ENCODE data around the gene POLD4. TPM values are rescaled to one million over a fixed set of nuclear protein-coding genes. Genes with fewer than 3 reads are reported as not detected.
"Not testable (repeated sequence)": the region's sequence is repeated elsewhere in the genome, so short reads cannot be mapped to it uniquely, and the experiment has no call there.

POLD4 gene
- total RNA-seq, 1 experiment from 2014 or later: 39.4 TPM

DNA sequence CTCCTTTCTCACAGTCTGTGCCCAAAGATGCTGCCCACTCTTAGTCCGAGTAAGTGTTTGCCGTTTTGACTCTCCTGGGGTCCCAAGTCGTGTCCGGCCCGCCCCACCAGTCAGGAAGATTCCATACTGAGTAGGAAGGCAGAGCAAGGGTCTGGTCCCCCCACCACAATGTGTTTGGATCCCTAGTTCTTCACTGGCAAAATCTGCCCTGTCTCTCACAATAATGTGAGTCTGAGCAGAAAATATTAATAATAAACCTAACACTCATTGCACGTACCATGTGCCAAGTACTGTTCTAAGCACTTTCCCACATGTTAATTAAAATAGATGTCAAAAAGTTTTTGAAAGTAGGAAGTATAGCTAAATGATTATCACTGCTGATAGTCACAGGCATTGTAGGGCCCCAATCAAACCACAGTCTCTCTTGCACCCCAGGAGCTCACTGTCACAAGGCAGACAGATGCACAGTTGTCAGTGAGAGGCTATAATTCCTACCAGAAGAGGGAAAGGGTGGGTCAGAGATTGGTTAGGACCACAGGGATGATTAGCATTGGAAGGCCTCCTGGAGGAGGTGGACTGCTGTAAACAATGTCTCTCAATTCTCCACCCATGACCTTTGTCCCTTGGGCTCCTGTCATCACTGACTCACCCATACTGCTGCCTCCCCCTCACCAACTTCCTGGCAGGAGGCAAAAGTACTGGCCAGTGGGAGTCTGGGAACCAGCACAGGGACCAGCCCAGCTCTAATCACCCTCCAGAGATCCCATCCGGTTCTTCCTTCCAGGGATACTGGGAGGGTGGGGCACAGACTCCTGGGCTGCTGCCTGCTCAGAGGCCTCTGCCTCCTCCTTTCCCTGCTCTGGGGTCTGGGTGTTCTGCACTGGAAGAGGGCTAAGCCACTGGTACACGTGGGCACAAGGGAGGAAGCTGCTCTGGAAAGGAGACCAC, 1.0 kb upstream of the POLD4 start:
- peak; percentile 100 for DNase-seq (ENCODE audit: low read depth)

GRCh38 chr11:67352546-67353316, 615 bp downstream of the POLD4 start:
- no peak for DNase-seq (ENCODE audit: low read depth)

DNA sequence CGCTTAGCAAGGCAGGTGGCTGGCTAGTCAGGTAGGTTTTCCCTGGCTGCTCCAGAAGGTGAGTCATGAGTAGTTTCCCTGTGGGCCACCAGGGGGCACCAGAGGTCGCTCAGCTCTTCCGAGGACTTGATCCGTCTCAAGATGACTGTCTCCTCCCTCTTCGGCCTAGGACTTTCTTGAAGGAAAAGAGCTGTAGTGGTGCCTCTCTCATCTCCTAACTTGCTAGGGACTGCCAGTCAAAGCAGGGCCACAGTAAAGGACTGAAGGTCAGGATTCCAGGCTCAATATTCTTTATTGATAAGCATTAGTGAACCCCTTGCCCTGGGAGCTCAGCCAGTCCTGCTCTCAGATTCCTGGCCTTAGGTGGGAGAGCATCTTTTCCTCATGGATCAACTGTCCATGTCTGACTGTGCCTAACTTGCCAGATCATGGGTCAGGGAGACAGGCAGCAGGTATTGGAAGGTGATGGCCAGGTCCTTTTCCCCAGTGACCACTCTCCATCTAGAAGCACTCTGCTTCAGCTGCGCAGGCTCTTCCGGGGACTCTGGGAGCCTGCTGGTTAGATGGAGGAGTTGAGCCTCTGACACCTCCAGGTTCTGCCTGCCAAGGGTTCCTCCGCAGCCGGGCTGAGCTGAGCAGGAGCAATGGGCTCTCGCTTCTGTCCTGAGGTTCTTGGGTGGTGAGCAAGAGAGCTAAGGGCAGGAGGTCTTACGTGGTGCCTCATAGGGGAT, 1.9 kb downstream of the POLD4 start:
- peak; percentile 70 for DNase-seq (ENCODE audit: low read depth)

- no peak for DNase-seq (ENCODE audit: low read depth)
Observed at GRCh38 chr11:67349928-67350465, 3.3 kb downstream of the POLD4 start.

DNA sequence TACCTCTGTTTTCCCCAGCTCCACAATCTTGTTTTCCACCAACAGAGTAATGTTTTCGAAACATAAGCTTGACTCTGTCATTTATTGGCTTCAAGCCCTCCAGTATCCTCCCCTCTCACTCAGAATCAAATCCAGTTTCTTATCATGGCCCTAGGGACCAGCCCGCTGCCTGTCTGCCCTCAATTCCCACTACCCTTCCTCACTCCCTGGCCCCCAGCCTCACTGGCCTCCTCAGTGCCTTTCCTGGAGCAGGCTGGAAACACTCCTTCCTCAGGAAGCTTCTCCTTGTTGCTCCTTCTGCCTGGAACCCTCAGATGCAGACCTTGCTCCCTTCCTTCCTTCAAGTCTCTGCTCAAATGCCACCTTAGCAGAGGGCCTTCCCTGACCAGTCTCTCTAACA, 3.9 kb downstream of the POLD4 start:
- DNase-seq (ENCODE audit: low read depth): no peak

- no peak for DNase-seq (ENCODE audit: low read depth)
Observed at GRCh38 chr11:67349036-67349435, 4.3 kb downstream of the POLD4 start.

DNA sequence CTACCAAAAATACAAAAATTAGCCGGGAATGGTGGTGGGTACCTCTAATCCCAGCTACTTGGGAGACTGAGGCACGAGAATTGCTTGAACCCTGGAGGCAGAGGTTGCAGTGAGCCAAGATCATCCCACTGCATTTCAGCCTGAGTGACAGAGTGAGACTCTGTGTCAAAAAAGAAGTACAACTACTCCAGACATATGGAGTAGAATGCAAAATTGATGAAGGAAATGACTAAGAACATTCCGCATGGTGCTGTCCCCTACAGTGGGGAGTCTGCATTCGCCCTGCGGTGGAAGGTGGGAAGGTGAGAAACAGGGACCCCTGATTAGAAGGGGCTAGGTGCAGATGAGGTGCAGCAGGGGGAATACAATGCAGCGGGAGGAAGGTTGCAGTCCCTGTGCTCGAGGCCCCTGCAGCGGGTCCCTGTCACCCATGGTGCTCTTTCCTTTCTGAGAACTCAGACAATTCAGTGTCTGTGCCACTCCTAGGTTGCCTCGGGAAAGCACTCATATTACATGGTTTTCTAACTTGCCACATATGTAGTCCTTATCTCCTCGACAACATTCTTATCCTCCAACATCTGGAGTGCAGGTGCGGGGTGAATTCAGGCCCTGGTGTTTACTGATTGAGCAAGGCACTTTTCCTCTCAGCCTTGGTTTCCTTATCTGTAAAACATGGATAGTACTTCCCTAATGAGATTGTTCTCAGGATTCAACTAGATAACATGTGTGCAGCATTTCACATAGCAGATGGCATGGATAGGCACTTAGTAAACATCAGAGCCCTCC, 5.2 kb downstream of the POLD4 start:
- peak; percentile 38 for DNase-seq (ENCODE audit: low read depth)

- peak; percentile 72 for DNase-seq (ENCODE audit: low read depth)
Observed at GRCh38 chr11:67345920-67346819, 7.2 kb downstream of the POLD4 start.

- DNase-seq (ENCODE audit: low read depth): no peak
Observed at GRCh38 chr11:67345247-67345919, 8.0 kb downstream of the POLD4 start.

DNA sequence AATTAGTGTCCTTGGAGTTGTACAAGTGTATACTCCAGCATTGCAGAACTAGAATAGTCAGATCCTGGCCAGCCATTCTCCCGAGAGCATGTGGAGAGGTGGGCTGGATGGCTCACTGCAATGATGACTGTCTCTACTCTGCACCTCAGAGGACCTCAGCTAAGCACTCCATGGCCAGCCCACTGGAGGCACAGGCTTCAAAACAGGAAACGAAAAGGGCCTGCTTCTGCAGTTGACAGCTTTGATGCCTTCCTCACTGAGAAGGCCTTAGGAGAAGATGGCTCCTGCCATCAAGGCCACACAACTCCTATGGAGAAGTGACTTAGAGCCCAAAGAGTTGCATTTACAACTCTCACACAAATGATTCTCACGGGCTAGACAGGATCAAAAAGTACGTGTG, 9.1 kb downstream of the POLD4 start:
- DNase-seq (ENCODE audit: low read depth): no peak

- DNase-seq (ENCODE audit: low read depth): no peak
Observed at GRCh38 chr11:67337257-67337656, 16.1 kb downstream of the POLD4 start.

GRCh38 chr11:67332081-67332691, 21.2 kb downstream of the POLD4 start:
- DNase-seq (ENCODE audit: low read depth): no peak

DNA sequence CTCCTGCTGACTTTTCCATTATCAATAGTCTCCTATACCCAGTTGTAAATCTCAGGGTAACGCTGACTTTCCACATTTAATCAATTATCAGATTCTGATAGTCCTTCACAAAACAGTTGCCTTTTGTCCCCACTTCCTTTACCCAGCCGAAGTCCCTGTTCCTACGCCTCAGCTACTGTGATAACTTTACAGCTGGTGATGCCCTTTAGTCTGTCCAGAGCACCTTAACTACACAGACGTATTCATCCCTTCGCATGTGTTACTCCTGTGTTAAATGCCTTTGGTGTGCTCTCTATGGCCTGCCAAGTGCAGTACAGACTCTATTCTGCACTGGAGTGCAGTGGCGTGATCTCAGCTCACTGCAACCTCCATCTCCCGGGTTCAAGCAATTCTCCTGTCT, 29.8 kb downstream of the POLD4 start:
- DNase-seq (ENCODE audit: low read depth): no peak

DNA sequence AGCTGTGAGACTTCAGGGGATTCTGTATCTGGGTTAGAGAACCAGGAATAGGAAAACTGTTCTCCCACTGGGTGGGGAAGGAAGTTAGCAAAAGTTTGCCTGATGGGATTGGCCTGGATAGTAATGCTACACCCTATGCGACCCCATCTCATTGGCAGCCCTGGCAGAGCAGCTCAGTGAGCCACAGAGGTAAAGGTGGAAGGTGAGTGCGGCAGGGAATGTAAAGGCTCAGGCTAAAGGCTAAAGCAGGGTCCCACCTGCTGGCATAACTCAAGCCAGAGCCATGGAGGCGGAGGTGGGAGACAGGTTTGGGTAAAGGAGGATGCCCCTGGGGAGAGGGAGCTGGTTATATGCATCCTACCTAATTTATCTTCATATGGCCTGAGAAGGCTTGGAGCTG, 31.3 kb downstream of the POLD4 start:
- no peak for DNase-seq (ENCODE audit: low read depth)

GRCh38 chr11:67321313-67321871, 32.0 kb downstream of the POLD4 start:
- no peak for DNase-seq (ENCODE audit: low read depth)

DNA sequence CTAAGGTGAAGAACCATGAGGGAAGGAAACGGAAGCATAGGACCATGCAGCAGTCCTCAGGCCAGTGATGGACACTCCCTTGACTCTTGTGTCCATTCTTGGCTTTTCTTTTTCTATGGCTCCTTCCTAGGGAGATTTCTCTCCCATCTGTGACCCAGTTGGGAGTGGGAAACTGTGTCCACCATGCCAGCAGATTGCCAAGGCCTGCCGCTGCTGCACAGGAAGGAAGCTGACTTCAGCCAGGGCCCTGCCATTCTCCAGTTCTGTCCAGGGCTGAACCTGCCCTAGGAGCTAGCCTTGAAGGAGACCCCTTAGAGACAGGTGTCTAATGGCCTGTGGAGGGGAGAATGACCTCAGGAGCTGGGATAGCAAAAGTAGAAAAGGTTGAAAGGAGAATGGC, 32.7 kb downstream of the POLD4 start:
- no peak for DNase-seq (ENCODE audit: low read depth)

DNA sequence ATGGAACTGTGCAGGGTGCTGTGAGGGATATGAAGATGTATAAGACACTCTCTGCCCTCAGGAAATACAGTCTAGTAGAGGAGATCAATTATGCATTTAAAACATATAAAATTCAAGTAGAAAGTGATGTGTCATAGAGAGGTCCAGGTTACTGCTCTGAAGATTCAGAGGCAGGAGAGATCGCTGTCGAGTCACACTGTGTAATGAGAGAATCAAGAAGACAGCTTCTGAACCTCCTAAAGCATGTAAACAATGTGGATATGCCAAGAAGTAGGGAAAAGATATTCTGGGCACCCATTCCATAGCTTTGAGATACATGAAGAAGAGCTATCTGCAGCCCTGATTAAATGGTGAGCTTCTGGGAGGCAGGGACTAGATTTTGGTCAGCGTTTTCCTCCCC, 33.3 kb downstream of the POLD4 start:
- DNase-seq (ENCODE audit: low read depth): no peak

- not testable (repeated sequence) for DNase-seq (ENCODE audit: low read depth)
Observed at GRCh38 chr11:67318876-67319275, 34.5 kb downstream of the POLD4 start.
